Mucosa of descending colon (tissue), 3 donors: ENCODE results near the gene ACBD6. TPM values are rescaled to one million over a fixed set of nuclear protein-coding genes. Genes with fewer than 3 reads are reported as not detected.
"Not testable (repeated sequence)": the region's sequence is repeated elsewhere in the genome, so short reads cannot be mapped to it uniquely, and the experiment has no call there.

Experiments
- ATAC-seq: fragments of 200-7000 bp; cut with Tn5 transposase; one replicate; pipeline ENCODE4 v1.9.1; 2020; ENCODE audit warnings: mild to moderate bottlenecking, moderate library complexity
- DNase-seq, 3 donors: peaks; one replicate each; pipeline ENCODE4 v3.0.0-alpha.2; 2020
- H3K36me3 ChIP-seq: fragments of 200-600 bp; one replicate; pipeline ENCODE4 v1.8.0; 2021; ENCODE audit warnings: low read depth, mild to moderate bottlenecking
- H3K4me1 ChIP-seq: fragments of 200-600 bp; one replicate; pipeline ENCODE4 v1.8.0; 2021; ENCODE audit warnings: low read depth, mild to moderate bottlenecking
- H3K4me3 ChIP-seq: fragments of 200-600 bp; one replicate; pipeline ENCODE4 v1.8.0; 2021; ENCODE audit warnings: mild to moderate bottlenecking
- H3K9me3 ChIP-seq: fragments of 200-600 bp; one replicate; pipeline ENCODE4 v1.8.0; 2021; ENCODE audit warnings: mild to moderate bottlenecking
- CTCF ChIP-seq: fragments of 200-600 bp; IDR thresholded peaks from one replicate; pipeline ENCODE4 v1.8.0; 2022; ENCODE audit warnings: antibody characterized with exemption, mild to moderate bottlenecking
- intact Hi-C, 2 donors: fragments of 100-400 bp; cut with DNase I in 1 of 2; cut with micrococcal nuclease in 1 of 2; formaldehyde crosslinking; loops; one replicate each; pipeline versions ENCODE4 v1.11.0 to v1.11.1; 2022; cut with DNase I, micrococcal nuclease
- total RNA-seq, 3 donors: library from RNA; stranded (reverse); fragmentation: NEBNext Ultra II Directional in 2 of 3; extraction: Animal tissue kit (Norgen Biotek cat#: 25700) in 2 of 3; gene quantifications; one replicate each; pipeline versions ENCODE4 v1.2.1 to v1.2.4, GENCODE V29; 2021 to 2023
- donor health status: DM: no; HTN: no; CAD: no; lungs with moderate emphysema.
- donor health status: DM: no; HTN: no; CAD: no.
- donor health status: DM: no; HTN: yes; CAD: no.

ACBD6 gene
- total RNA-seq, 3 donors from 2014 or later: 23.3 to 32.8 (median 25.0) TPM

DNA sequence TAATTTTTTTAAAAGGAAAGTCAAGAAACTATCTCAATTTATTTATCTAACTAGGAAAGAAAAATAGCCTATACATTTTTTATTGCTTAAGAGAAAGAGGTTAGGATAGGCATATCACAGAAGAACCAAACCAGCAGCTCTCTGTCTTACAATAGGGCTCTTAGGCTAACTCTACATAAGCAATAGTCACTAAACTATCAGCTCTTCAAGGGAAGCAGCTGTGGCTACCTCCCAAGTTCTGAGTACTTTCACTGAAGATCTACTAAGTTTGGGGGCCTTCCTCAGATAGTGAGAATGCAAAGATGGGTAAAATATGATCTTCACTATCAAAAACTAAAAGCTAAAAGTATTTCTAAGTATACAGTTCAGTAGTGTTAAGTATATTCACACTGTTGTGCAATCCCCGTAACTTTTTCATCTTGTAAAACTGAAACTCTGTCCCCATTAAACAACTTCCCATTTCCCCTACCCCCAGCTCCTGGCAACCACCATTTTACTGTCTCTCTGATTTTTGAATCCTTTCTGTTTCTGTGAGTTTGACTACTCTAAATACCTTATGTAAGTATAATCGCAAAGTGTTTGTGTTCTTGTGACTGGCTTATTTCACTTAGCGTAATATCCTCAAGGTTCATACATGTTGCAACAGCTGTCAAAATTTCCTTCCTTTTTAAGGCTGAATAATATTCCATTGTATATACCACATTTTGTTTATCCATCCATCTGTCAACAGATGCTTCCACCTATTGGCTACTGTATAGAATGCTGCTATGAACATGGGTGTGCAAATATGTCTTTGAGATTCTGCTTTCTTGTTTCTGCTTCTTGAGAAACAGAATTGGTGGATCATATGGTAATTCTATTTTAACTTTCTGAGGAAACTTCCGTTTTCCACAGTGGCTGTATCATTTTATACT is 73.3 kb downstream of the ACBD6 start:
- Histone ChIP-seq H3K36me3 (no peaks in the 10 kb centered on the region), H3K9me3 (no peaks in the 10 kb centered on the region), H3K4me3 (no peak overlapping the region), H3K4me1 (no peaks in the 10 kb centered on the region)
- intact Hi-C loops: no loop called here
- DNase-seq: no peak
- no peak for TF ChIP-seq CTCF
- no peak for ATAC-seq

DNA sequence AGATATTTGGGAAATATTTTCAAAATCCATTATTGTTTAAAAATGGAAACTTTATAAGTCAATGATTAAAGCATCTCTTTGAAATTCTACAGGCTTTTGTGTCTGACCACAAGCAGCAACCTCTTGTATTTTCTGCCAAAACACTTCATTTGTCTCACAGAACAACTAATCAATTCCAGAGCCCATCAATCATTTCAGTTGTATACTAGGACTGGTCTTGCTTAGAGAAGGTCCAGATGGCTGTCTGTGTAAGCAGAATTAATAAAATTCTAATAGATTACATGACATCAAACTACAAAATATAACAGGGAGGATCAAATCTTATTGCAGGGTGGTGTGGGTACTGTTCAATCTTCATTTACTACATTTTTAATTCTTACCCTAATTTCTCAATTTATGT is 76.4 kb downstream of the ACBD6 start:
- no peak for TF ChIP-seq CTCF
- intact Hi-C loops: no loop called here
- ATAC-seq: no peak
- no peak for DNase-seq
- Histone ChIP-seq H3K4me1 (no peaks in the 10 kb centered on the region), H3K36me3 (no peaks in the 10 kb centered on the region), H3K4me3 (no peak overlapping the region), H3K9me3 (no peaks in the 10 kb centered on the region)

DNA sequence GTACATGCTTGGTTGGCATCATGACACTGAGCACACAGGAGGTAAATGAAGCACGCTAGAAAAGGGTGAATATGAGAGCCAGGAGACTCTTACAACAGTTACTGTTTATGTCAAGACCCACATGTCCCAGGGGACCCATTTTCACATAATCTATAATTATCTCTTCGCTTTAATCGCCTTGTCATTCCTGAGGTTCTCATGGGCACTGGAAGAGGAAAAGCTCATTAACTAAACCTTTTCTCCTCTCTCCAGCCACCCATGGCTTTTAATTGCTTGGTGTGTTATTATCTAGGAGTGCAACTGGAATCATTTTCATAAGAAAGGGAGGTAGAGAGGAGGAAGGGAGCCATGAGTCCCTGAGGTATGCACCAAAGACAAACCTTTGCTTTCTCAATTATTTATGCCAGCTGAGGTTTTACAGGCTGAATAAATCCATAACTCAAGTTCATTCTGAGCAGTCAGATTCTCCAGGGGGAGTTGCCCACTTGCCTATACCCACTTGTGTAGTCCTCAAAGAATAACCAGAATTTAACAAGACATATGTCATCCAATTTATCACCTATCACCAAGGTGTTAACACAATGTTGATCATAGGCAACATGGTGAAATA is 77.4 kb downstream of the ACBD6 start:
- DNase-seq: no peak
- Histone ChIP-seq H3K36me3 (no peaks in the 10 kb centered on the region), H3K4me3 (no peak overlapping the region), H3K9me3 (no peaks in the 10 kb centered on the region), H3K4me1 (no peaks in the 10 kb centered on the region)
- no peak for TF ChIP-seq CTCF
- ATAC-seq: no peak
- intact Hi-C loops: no loop called here

DNA sequence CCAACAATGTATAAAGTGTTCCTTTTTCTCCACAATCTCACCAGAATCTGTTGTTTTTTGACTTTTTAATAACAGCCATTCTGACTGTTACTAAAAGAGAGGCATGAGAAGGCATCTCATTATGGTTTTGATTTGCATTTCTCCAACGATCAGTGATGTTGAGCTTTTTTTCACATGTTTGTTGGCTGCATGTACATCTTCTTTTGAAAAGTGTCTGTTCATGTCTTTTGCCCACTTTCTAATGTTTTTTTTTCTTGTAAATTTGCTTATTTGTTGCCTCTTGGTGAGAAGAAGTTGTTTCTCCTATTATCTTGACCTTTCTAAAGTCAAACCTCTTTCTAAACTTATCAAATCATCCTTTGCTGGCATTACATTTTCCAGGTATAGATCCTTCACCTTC is 80.8 kb downstream of the ACBD6 start:
- ATAC-seq: no peak
- intact Hi-C loops: no loop called here
- no peak for TF ChIP-seq CTCF

DNA sequence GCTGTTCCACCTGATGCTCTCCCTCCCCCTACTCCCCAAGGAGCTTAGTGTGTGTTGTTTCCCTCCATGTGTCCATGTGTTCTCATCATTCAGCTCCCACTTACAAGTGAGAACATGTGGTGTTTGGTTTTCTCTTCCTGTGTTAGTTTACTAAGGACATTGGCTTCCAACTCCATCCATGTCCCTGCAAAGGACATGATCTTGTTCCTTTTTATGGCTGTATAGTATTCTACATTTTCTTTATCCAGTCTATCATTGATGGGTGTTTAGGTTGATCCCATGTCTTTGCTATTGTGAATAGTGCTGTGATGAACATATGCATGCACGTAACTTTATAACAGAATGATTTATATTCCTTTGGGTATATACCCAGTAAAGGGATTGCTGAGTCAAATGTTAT is 81.2 kb downstream of the ACBD6 start:
- intact Hi-C loops, H3K9me3 ChIP-seq, DNase-seq, H3K36me3 ChIP-seq, H3K4me1 ChIP-seq, H3K4me3 ChIP-seq, ATAC-seq: not testable (repeated sequence)

More for the DNA sequence above, 80.8 kb downstream of the ACBD6 start:
- Histone ChIP-seq H3K4me3 (no peak overlapping the region), H3K36me3 (no peaks in the 10 kb centered on the region), H3K4me1 (no peaks in the 10 kb centered on the region), H3K9me3 (no peaks in the 10 kb centered on the region)
- DNase-seq: no peak

GRCh38 chr1:180415985-180416633 is 86.3 kb downstream of the ACBD6 start:
- intact Hi-C loops: loop anchor here in 1 of 2 donors (5.0 kb wide), 1 partner anchor 164 kb away; no protein-coding TSS in a partner anchor

More at GRCh38 chr1:180415985-180416633, 86.3 kb downstream of the ACBD6 start:
- ATAC-seq (no peak), DNase-seq (no peak)
- Histone ChIP-seq H3K9me3 (no peaks in the 10 kb centered on the region), H3K4me3 (no peak overlapping the region), H3K4me1 (no peaks in the 10 kb centered on the region), H3K36me3 (no peaks in the 10 kb centered on the region)
- TF ChIP-seq CTCF: peak; percentile 7
